CMK (cell line): ENCODE results near the gene CDKAL1.

Experiments used
- DNase-seq: peaks from one replicate; pipeline ENCODE4 v3.0.0-alpha.2; 2010; ENCODE audit warnings: low read depth

Gene CDKAL1

DNA sequence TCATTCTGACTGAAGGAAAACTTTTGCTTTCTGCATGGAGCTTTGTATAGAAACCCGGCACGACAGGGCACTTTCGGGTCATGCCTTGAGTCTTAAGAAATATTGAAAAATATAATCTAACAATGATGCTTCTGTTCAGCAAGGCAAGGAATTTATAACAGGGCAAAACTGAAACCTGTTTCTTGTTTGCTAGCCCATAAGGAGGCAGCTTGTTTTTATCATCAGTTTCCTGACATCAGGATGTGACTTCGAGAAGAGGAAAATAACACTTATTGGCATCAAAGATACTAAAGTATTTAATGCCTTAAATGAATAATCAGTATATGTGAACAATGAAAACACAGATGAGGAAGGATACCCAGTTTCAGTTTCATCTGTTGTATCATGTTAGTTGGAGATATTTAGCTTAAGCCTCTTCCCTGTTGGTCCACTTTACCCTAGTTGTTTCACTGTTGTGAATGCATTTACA is 146.5 kb downstream of the CDKAL1 start:
- no peak for DNase-seq

DNA sequence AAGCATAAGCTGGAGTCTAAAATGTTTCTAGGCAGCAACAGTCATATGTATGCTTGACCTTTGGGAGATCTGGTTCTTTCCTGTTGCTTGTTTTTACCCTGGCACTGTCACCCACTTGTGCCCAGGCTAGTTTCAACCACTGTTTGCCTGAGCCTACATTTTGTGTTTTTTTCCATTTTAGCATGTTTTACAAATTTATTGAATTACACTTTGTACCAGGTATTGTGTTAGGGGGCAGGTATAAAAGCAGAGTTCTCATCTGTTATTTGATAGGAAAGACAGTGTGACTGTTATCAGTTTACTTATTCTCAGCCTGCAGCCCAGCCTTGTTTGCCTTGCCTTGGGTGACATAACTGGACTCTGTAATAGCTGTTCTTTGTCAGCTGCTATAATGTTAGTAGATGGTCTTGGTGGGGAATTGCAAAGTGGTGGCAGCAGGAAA is 147.0 kb downstream of the CDKAL1 start:
- DNase-seq: no peak

DNA sequence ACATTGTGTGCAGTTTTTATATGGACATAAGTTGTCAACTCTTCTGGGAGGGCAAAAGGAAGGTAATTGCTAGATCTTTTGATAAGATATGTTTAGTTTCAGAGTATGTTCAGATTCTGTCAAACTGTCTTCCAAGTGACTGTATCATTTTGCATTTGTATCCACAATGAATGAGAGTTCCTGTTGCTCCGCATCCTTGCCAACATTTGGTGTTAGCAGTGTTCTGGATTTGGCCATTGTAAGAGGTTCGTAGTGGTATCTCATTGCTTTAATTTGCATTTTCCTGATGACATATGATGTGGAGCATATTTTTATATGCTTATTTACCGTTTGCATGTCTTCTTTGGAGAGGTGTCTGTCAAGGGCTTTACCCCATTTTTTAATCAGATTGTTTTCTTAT is 150.2 kb downstream of the CDKAL1 start:
- no peak for DNase-seq

DNA sequence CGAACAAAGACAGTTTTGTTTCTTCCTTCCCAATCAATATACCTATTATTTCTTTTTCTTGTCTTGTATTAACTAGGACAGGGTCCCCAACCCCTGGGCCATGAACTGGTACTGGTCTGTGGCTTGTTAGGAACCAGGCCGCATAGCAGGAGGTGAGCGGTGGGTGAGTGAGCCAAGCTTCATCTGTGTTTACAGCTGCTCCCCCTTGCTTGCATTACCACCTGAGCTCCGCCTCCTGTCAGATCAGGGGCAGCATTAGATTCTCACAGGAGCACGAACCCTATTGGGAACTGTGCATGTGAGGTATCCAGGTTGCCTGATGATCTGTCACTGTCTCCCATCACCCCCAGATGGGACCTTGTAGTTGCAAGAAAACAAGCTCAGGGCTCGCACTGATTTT is 151.9 kb downstream of the CDKAL1 start:
- DNase-seq: no peak

DNA sequence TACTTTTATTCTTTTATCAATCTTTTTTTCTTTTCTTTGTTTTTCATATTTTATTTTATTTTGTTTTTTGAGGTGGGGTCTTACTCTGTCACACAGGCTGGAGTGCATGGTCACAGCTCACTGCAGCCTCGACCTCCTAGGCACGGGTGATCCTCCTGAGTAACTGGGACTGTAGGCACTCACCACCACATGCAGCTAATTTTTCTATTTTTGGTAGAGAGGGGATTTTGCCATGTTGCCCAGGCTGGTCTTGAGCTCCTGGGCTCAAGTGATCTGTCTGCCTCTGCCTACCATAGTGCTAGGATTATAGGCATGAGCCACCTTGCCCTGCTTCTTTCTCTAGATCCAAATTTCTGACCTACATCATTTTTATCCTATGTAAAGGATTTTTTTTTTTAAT is 153.2 kb downstream of the CDKAL1 start:
- no peak for DNase-seq

DNA sequence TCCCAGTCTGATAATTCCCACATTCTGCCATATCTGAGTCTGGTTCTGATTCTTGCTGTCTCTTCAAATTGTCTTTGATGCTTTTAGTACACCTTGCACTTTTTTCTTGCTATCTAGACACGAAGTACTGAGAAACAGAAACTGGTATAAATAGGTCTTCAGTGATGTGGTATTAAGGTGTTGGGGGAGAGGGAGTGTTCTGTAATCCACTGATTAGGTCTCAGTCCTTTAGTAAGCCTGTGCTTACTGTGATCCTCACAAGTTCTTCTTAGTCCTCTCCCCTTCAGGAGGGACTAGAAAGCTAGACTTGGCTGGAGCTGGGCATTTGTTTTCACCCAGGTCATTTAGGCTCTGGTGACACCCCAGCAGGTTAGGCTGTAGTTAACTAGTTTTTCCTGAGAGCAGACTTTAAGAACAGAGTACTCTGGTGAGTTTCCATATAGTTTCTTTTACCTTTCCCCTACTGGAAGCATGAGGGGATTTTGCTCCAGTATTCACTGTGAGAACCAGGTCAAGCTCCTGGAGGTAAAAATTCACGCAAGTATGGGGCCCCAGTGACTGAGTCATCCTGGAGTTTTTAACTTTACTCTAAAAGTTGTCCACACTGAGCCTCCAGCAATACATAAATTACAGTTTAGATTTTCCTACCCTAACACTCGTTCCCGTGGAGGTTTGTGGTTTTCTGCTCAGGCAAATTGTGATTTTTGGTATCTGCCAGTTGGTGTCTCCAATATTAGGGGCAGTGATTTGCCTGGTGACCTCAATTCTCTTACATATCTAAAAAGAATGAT is 154.6 kb downstream of the CDKAL1 start:
- DNase-seq: no peak

DNA sequence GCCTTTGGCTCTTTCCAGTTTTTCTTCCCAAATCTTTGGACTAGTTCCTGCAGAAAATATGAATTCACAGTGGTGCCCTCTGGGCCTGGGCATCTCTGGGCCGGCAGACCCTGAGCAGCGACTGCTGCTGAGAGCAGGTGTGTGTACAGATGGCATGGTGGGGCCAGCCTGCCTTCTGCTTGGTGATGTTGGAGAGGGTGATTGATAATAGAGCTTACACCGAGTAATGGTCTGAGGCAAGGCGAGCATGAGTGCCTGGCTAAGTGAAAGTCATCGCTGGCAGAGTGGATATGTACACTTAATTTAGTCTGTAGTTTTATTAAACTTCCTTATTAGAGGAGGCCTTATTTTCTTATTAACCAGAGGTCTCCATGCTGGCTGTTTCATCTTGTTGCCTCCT is 156.9 kb downstream of the CDKAL1 start:
- no peak for DNase-seq

DNA sequence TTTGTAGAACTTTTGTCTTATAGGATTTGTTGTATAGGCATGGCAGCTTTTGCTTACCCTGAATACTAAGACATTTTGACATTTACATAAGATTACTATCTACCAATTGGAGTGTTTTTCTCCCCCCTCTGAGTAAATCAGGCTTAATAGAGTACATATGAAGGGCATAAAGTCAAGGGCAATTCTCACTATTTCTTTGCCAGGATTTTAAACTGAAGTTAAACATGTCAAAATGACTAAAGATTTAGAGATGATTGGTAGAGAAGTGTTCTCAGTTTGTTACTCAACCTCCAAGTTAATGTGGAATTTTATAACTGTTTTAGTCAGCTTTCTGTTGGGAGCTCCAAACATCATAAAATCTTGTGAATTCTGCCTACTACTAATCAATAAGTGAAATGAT is 157.8 kb downstream of the CDKAL1 start:
- no peak for DNase-seq

DNA sequence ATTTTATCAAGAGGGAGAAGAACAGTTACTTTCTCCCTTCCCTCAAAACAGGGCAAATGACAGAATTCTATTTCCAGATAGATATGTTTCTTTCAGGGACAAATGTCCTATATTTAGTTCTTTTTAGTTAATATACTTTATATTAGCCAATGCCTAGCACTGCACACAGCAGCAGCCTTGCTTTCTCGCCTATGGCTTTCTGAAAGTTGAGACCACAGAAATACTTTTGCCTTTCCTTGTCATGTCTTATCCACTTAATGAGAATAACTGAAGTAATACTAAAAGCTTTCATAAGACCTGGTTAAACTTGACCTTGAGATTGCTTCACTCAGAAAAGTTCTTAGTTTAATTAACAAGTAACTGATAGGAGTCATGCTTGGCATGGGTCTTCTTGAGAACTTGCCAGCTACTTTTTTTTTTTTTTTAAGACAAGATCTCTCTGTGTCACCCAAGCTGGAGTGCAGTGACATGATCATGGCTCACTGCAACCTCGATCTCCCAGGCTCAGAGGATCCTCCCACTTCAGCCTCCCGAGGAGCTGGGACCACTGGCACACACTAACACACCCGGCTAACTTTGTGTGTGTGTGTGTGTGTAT is 159.3 kb downstream of the CDKAL1 start:
- DNase-seq: no peak

DNA sequence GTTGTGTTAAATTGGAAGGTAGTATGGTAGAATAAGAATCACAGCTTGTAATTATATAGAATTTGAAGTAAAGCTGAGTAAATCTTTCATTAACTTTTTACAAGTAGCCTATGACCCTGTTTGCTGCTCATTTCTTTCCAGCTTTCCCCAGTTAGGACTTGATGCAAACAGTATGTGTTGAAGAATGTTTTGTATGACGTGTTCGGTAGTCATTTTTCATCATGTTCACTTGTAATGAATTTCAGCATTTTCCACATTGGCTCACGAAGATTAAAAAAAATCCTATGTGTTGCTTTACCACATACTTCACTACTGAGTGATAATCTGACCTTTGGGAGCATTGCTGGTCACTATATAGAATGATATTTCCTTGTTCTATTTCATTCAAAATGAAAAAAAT is 162.4 kb downstream of the CDKAL1 start:
- no peak for DNase-seq

DNA sequence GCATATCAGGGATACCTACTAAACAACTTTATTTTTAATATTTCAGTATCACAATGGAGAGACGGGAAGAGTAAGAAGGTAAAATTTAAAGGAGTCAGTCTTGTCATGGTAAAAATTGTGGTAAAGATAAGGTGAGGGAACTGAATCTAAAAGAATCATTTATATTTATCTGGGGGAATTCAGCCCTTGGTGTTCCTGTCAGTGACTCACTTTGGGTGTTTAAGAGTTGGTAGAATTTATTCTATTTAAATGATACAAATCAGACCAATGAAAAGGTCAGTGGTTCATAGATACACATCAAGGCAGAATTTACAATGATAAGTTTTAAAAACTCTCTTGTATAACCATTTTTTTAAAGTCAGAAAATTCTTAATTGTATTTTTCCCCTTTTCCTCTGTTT is 164.4 kb downstream of the CDKAL1 start:
- DNase-seq: no peak

DNA sequence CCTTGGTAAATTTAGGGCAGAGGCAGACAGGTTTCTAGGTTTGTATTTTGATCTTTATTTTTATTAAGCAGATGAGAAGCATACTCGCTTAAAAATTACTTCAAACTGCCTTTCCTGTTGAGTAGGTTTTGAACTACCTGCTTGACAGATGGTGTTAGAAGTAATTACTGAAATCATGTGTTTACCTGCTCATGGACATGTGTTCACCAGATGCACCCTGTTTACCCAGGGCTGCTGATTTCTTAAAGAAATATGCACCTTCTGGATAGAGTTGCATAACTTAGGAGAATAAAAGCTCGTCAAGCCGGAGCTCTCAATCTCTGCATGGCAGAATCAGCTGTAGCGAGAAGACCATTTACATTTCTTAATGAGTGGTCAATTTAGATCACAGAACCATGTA is 165.1 kb downstream of the CDKAL1 start:
- no peak for DNase-seq

DNA sequence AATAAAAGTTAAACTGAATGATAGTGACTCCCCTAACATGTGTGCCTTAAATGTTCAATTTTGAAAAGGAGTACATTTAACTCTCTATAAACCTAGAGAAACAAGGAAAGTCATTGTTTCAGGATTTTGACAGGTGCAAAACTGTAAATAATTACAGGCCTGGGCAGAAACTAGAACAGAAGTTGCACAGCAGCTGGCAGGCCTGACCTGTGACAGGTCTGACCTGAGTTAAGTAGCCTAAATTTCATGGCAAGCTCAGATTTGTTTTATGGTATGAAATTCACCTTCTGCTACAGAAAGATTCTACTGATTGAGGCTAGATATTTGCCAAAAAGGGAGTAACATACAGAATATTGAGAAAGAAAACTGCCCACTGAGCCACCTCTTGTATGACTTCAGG is 166.1 kb downstream of the CDKAL1 start:
- DNase-seq: no peak

DNA sequence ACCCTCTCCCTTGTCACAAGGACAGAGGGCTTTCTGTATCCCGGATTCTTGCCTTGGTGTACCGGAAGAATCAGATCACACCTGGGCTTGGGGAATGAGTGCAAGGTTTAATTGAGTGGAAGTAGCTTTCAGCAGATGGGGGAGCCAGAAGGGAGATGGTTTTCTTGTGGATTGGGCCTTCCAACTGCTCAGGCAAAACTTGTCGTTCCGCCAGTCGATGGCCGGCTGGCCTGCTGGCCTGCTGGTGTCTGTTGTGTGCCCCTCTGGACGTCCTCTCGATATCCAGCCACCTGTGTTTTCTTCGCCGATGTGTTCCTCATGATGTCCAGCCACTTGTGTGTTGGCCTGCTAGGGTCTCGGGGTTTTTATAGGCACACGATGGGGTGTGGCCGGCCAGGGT is 168.1 kb downstream of the CDKAL1 start:
- no peak for DNase-seq

DNA sequence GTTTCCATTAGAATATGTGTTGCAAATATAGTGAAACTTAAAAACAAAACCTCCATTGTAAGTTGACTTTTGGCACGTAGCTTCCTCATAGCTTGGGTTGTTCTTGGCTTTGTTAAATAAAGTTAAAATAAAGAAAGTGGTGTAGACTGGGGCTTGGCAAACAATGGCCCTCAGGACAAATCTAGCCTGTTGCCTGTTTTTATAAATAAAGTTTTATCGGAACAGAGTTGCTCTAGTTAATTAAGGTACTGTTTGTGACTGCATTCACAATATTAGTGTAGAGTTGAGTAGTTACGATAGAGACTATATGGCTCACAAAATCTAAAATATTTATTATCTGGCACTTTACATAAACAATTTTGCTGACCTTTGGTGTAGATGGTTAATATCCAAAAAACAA is 168.8 kb downstream of the CDKAL1 start:
- no peak for DNase-seq

DNA sequence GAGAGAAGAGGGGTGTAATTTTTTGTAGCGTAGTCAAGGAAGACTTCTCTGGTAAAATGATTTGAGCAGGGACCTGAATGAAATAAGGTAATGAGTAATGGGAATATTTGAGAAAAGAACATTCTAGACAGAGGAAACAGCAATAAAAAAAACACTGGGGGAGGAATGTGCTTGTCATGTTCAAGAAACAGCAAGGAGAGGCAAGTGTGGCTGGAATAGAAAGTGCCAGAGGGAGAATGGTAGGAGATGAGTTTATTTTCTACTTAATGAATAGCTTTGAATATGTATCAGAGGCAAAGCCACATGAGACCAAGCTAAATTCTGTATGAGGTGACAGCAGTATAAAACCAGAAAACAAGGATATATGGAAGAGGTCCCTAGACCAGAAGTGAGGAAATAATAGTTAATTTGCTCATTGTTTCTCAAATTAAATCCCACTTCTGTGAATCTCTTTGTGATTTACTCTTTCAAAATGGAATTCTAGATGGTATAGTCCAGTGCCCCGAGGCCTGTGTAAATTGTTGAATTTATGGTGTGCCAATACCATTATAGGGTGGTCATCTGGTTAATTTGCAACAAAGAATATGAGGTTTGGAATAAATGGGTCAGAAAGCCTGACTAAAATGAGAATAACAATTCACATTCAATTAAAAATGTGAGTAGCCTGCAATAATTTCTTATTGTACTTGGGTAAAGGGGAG is 170.2 kb downstream of the CDKAL1 start:
- DNase-seq: no peak

DNA sequence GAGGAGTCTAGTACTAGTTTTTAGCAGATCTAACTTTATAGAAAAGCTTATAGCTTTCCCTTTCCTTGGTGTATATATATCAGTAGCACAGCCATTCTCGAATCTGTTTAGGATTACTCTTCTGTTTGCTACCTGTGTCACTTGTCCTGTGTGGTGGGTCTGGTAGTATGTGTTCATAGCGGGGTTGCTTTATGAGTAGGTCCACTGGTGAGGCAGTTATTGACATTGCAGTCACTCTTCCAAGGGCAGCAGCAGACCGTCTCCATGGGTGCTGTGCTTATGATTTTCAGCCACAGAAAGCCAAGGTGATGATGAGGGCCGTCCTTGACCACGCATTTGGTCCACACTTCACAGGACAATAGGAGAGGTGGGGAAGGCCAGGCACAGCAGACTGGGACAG is 171.5 kb downstream of the CDKAL1 start:
- DNase-seq: no peak

DNA sequence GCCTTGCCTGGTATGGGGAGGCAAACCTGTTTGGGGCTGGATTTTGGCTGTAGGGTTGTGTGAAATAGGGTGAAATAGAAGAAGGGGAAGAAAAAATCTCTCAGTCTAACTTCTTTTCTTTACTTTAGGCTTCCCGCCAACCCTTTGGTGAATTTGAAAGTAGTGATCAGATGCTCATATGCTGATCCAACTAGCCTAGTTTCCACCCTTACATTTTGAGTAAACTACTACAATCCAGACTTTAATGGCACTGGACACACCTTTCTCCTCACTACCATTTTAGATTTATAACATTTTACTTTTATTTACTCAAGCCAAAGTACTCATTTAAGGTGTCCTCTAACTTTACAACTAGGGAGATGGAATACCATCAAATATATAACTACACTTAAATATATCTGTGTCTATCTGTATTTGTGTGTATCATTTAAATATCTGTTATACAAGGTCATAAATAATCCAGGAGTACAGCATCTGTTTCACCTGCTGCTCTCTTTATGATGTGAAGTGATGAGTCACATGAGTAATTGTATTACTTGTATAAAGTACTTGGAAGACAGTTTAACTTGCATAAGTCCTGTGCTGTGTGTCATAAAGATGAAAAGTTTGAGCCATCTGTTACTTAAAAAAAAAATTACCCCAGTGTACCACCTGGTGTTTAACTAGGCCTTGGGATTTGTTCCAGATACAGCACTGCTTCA is 172.1 kb downstream of the CDKAL1 start:
- DNase-seq: no peak

DNA sequence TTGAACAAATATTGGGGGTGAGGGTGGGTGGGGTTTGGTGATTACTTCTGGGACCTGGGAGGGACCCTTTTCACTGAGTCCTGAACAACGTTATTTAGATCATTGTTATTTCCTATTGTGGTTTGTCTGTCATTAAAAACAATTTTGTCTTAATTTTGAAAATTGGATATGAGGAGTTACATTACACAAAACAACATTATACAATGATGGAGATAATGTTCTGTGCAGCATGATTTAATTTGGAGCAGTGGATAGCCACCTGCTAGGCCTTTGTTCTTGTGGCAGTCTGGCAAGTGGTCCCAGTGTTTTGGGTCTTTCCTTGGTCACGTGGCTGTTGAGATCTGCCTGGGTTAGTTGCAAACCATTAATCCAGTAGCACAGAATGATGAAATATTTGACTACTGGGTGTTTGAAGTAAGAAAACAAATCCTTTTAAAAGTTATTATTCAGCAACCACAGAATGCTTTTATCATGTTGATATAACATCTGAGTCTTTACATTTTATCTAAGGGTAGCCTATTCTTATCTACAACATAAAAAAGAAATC is 172.8 kb downstream of the CDKAL1 start:
- DNase-seq: no peak

DNA sequence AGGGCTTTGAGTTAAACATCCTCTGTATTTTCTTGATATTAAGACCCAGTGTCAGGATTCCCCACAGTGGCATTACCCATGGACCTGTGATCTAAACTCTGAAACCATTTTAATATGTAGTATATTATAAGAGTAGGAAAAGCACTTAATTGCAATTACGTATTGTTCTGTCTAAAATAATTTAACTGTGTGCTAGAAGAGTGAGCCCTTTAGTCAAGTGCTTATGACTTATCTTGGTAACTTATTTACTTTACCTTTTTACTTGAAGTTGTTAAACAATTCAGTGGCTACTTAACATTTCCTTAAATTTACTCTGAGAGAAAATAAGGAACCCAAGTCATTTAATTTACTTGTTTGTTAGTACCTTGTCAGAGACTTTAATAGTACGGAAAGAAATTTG is 173.6 kb downstream of the CDKAL1 start:
- no peak for DNase-seq

DNA sequence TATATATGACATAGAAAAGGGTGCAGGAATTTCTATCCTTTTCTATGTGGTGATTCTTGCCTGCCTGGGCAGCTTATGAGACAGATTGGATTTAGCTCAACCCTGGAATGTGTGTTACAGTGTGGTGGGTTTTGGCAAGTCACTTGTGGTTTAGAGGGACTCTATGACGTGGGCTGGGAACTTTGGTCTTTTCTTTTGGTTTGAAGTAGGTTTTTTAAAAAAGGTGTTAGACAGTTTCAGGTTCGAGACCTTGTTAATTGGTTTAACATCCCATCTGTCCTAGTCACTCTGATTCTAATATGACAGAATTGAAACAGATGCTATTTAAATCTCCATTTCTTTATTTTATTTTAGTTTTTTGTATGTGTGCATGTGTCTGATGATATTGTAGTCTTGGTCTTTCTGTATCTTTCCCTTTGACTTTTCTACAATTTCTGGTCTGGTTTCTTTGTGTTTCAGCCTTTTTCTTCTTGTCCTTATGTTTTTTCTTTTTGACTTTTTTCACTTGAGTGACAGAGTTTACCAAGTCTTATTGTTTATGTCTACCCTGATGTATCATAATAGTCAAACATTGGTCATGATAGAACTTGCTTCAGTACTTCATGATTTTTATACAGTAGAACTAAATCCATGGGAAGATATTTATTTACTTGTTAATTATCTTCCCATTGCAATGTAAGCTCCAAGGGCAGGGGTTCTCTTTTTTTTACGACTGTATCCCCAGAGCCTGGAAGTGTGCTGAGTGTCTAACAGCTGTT is 174.3 kb downstream of the CDKAL1 start:
- DNase-seq: no peak

DNA sequence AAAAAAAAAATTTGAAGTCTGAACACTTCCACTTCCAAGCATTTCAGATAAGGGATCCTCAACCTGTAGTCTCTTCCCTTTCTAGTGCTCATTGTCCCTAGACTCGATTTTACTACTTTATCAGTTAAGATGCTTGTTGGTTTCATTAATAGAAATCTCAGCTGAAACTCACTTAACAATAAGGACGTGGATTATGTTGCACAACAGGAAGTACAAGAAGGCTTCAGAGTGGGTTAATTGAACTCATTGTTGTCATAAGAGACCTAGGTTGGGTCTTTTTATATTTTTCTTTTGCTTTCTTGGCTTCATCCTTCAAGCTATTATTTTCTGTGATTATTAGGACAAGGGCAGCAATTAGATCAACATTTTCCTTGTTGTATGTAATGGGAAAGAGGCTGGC is 175.2 kb downstream of the CDKAL1 start:
- no peak for DNase-seq
